Measurements from ENCODE around the gene DMXL2.

DNA sequence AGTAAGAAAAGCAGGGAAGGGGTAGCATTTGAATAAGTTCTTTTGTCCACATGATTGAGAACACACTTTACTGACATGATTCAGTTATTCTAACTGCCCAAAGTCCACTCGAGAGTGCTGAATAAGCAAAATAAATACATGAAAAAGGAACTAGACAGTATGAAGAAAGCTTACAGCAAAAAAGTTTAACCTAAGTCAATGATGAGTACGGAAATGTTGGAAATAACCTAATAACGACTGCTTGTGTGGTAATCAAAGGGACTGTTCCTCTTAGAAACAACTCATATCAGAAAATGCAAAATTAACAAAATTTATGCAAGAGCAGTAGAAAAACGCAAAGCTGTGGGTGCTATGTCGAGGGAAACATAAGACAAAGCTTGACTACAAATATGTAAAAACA is 36.6 kb downstream of the DMXL2 start:
- TF ChIP-seq, protein P1, sequence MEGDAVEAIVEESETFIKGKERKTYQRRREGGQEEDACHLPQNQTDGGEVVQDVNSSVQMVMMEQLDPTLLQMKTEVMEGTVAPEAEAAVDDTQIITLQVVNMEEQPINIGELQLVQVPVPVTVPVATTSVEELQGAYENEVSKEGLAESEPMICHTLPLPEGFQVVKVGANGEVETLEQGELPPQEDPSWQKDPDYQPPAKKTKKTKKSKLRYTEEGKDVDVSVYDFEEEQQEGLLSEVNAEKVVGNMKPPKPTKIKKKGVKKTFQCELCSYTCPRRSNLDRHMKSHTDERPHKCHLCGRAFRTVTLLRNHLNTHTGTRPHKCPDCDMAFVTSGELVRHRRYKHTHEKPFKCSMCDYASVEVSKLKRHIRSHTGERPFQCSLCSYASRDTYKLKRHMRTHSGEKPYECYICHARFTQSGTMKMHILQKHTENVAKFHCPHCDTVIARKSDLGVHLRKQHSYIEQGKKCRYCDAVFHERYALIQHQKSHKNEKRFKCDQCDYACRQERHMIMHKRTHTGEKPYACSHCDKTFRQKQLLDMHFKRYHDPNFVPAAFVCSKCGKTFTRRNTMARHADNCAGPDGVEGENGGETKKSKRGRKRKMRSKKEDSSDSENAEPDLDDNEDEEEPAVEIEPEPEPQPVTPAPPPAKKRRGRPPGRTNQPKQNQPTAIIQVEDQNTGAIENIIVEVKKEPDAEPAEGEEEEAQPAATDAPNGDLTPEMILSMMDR (tag by site-specific recombination; IDR thresholded peaks at IDR 0.05), result no peak
- TF ChIP-seq, protein P2, sequence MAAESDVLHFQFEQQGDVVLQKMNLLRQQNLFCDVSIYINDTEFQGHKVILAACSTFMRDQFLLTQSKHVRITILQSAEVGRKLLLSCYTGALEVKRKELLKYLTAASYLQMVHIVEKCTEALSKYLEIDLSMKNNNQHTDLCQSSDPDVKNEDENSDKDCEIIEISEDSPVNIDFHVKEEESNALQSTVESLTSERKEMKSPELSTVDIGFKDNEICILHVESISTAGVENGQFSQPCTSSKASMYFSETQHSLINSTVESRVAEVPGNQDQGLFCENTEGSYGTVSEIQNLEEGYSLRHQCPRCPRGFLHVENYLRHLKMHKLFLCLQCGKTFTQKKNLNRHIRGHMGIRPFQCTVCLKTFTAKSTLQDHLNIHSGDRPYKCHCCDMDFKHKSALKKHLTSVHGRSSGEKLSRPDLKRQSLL (tag by site-specific recombination; IDR thresholded peaks at IDR 0.05), result no peak
- TF ChIP-seq GLI2 (tag by site-specific recombination; IDR thresholded peaks at IDR 0.05; ENCODE audit: borderline replicate concordance, low read depth), result no peak
- no peak for TF ChIP-seq ZNF549 (tag by site-specific recombination; IDR thresholded peaks at IDR 0.05)
- no peak for TF ChIP-seq SETDB1 (IDR thresholded peaks at IDR 0.05; ENCODE audit: insufficient read length, low read length)
- TF ChIP-seq ZNF335 (tag by site-specific recombination; conservative IDR thresholded peaks at IDR 0.05), result no peak
